Measurements from ENCODE around the gene RASGRF1. TPM values are rescaled to one million over a fixed set of nuclear protein-coding genes. Genes with fewer than 3 reads are reported as not detected.

RASGRF1 gene
- total and polyA plus RNA-seq, 8 donors: 0.10 to 3.8 (median 1.2) TPM; not detected in 4

DNA sequence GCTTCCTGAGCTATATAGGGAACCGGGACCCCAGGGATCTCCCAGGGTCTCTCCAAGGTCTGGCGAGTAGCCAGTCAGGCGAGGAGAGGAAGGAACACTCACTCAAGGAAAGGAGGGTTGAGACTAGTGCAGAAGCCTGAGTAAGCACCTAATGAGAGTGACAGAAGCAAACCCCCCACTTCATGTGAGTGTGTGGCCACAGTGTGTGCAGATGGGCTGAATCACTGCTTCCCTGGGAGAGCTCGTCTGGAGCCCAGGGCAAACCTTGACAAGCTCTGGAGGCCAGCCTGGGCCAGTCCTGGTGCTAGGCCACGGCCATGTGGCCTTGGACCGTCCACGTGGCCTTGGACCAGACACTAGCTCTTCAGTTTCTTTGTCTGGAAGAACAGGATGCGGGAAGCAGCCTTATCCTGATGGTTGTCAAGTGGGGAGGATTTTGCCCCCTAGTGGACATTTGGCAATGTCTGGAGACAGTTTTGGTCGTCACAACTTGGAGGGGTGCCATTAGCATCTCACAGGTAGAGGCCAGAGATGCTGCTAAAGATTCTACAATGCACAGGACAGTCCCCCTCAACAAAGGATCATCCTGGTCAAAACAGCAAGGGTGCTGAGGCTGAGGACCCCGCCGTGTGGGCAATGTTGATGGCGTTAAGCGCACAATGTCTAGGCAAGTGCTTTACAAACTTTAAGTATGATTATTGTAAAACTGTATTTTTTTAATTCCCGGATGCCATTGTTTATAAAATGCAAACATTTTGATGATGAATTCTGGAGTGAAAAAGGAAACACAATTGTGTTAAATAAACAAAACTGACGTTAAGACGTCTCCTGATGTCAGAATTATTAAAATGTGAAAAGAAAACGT is 110.9 kb downstream of the RASGRF1 start:
- Histone ChIP-seq H3K4me3 (no peak overlapping the region), H3K36me3 (no peaks in the 10 kb centered on the region), H3K4me1 (peaks cover 0 to 15% (median 5%) of the 10 kb centered on the region in 4 donors), H3K27me3 (no peaks in the 10 kb centered on the region), H3K9me3 (no peaks in the 10 kb centered on the region), H3K27ac (no peak overlapping the region)
- TF ChIP-seq POLR2A (IDR thresholded peaks at IDR 0.05): no peak
- TF ChIP-seq POLR2AphosphoS5 (IDR thresholded peaks at IDR 0.05): peak; percentile 12 to 83 (median 23)
- TF ChIP-seq, protein P1, sequence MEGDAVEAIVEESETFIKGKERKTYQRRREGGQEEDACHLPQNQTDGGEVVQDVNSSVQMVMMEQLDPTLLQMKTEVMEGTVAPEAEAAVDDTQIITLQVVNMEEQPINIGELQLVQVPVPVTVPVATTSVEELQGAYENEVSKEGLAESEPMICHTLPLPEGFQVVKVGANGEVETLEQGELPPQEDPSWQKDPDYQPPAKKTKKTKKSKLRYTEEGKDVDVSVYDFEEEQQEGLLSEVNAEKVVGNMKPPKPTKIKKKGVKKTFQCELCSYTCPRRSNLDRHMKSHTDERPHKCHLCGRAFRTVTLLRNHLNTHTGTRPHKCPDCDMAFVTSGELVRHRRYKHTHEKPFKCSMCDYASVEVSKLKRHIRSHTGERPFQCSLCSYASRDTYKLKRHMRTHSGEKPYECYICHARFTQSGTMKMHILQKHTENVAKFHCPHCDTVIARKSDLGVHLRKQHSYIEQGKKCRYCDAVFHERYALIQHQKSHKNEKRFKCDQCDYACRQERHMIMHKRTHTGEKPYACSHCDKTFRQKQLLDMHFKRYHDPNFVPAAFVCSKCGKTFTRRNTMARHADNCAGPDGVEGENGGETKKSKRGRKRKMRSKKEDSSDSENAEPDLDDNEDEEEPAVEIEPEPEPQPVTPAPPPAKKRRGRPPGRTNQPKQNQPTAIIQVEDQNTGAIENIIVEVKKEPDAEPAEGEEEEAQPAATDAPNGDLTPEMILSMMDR (IDR thresholded peaks at IDR 0.05): peak in 5 of 7 experiments; percentile 36 to 69 (median 63)
- intact Hi-C loops (cut with DNase I; ENCODE audit: low total_unique reads): loop anchor here (10.0 kb wide), 1 partner anchor 65 kb away; no protein-coding TSS in a partner anchor
- peak; percentile 81 to 88 for DNase-seq
- WGBS, 5 donors: 46 to 57% (median 51%) methylated on average over 17 of the region's 17 CpGs

DNA sequence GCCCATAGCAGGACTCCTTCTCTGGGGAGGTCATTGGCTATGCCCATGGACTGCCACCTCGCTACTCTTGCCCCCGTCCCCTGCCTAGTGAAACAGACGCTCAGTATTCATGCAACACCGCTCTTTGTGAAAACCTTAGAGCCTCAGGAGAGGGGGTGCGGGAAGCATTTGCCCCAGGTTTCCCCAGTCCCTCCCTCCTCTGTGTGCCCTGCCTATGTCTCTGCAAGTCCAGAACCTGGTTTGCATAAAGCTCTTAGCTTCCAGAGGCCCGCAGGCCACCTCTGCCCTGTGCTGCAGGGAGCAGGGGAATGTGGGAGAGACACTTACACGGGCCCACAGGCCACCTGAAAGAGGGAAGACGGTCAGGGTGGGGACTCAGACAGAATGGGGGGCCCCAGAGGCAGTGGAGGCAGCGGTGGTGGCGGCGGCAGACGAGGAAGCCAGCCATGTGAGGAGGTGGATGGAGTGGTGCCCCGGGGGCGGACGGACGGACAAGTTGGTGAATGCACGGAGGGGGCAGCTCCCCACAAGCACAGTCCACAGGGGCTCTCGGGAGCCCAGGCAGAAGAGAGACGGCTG is 111.9 kb downstream of the RASGRF1 start:
- Histone ChIP-seq H3K4me3 (no peak overlapping the region), H3K4me1 (peaks cover 0 to 15% (median 5%) of the 10 kb centered on the region in 4 donors), H3K27me3 (no peaks in the 10 kb centered on the region), H3K27ac (no peak overlapping the region), H3K36me3 (no peaks in the 10 kb centered on the region), H3K9me3 (no peaks in the 10 kb centered on the region)
- 88 to 91% (median 90%) methylated on average over 19 of the region's 19 CpGs for WGBS, 5 donors
- intact Hi-C loops (cut with DNase I; ENCODE audit: low total_unique reads): loop anchor here (10.0 kb wide), 1 partner anchor 64 kb away; no protein-coding TSS in a partner anchor
- TF ChIP-seq POLR2A (IDR thresholded peaks at IDR 0.05): no peak
- no peak for TF ChIP-seq EP300 (IDR thresholded peaks at IDR 0.05)
- no peak for TF ChIP-seq POLR2AphosphoS5 (IDR thresholded peaks at IDR 0.05)
- TF ChIP-seq, protein P1 (IDR thresholded peaks at IDR 0.05): no peak
- DNase-seq: no peak

DNA sequence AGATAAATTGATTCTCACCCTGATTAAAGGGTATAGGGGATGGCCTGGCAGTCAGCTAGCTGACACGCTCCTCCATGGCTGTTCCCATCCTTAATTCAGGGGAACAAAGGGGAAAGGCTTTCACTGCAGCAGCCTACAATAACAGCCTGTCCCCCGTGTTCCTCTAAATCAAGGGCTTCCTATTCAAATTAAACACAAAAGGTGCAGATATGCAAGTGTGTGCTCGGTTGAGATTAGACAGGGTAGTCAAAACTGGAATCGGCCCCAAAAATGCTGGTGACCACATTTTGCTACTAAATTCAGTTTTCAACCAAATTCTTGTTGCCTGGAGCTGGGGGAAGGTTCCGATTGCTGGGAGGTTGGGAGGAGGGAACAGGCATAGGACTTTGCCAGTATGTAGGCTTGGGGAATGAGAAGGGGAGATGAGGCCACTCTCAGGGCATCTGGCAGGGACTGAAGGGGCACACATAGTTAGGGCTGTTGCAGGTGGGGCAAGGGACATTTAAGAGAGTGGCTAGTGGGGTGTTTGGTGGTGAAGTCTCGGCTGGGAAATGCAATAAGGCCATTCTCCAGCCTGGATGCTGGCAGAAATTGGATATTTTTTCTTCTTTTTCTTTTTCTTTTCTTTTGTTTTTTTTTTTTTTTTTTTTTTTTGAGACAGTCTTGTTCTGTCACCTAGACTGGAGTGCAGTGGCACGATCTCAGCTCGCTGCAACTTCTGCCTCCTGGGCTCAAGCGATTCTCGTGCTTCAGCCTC is 112.8 kb downstream of the RASGRF1 start:
- DNase-seq: no peak
- H3K4me3 ChIP-seq: no peak overlapping the region
- H3K27ac ChIP-seq: peak overlapping the region in 1 of 5 donors; percentile 11
- intact Hi-C loops (cut with DNase I; ENCODE audit: low total_unique reads): loop anchor here (10.0 kb wide), 1 partner anchor 63 kb away; no protein-coding TSS in a partner anchor
- H3K27me3 ChIP-seq: no peaks in the 10 kb centered on the region
- peaks cover 0 to 15% (median 5%) of the 10 kb centered on the region in 4 donors for H3K4me1 ChIP-seq
- H3K9me3 ChIP-seq: no peaks in the 10 kb centered on the region
- H3K36me3 ChIP-seq: no peaks in the 10 kb centered on the region
- 72 to 81% (median 75%) methylated on average over 10 of the region's 10 CpGs for WGBS, 5 donors
- no peak for TF ChIP-seq EP300 (IDR thresholded peaks at IDR 0.05)
- TF ChIP-seq, protein P1 (IDR thresholded peaks at IDR 0.05): no peak
- TF ChIP-seq POLR2A (IDR thresholded peaks at IDR 0.05): no peak
- no peak for TF ChIP-seq POLR2AphosphoS5 (IDR thresholded peaks at IDR 0.05)

GRCh38 chr15:78977091-78977571 is 113.4 kb downstream of the RASGRF1 start:
- no peak for DNase-seq
- WGBS, 5 donors: 52 to 79% (median 67%) methylated on average over 3 to 4 of the region's 4 CpGs
- no peaks in the 10 kb centered on the region for H3K27me3 ChIP-seq
- no peaks in the 10 kb centered on the region for H3K36me3 ChIP-seq
- no peak for TF ChIP-seq POLR2A (IDR thresholded peaks at IDR 0.05)
- TF ChIP-seq, protein P1 (IDR thresholded peaks at IDR 0.05): no peak
- TF ChIP-seq EP300 (IDR thresholded peaks at IDR 0.05): no peak
- TF ChIP-seq POLR2AphosphoS5 (IDR thresholded peaks at IDR 0.05): no peak
- H3K4me1 ChIP-seq: peaks cover 0 to 15% (median 5%) of the 10 kb centered on the region in 4 donors
- no peak overlapping the region for H3K4me3 ChIP-seq
- H3K9me3 ChIP-seq: no peaks in the 10 kb centered on the region
- peak overlapping the region in 2 of 5 donors; percentile 9 to 11 for H3K27ac ChIP-seq
- intact Hi-C loops (cut with DNase I; ENCODE audit: low total_unique reads): loop anchor here (10.0 kb wide), 1 partner anchor 62 kb away; no protein-coding TSS in a partner anchor
